Tongue (tissue), 2 donors: ENCODE measurements around the gene NOS1AP. TPM values are rescaled to one million over a fixed set of nuclear protein-coding genes. Genes with fewer than 3 reads are reported as not detected.

Experiments used
- DNase-seq: peaks from one replicate; pipeline ENCODE4 v3.0.0-alpha.2; 2015
- total RNA-seq: library from RNA; depleted of rRNA; stranded (reverse); fragments of >200 nt; gene quantifications from one replicate; pipeline ENCODE4 v1.2.3, GENCODE V29; 2014

The NOS1AP gene
- total RNA-seq, 1 donor from 2014 or later: 1.6 TPM

DNA sequence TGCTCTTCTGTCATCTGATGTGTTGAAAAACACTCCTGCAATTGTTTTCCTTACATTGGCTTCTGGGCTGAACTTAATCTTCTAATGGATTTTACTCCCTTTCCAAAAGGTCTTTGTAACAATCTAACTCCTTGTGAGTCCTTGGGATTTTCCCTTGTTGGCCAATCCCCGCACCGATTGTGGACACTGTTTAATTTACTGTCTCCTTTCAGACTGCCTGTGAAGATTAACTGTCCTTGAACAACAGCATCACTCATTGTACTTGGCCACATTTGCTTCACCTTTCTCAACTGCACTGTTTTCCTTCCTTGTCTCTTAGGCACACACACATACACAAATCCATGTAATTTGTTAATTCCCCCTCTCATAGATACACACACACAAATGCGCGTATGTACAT, 186.8 kb downstream of the NOS1AP start:
- no peak for DNase-seq

DNA sequence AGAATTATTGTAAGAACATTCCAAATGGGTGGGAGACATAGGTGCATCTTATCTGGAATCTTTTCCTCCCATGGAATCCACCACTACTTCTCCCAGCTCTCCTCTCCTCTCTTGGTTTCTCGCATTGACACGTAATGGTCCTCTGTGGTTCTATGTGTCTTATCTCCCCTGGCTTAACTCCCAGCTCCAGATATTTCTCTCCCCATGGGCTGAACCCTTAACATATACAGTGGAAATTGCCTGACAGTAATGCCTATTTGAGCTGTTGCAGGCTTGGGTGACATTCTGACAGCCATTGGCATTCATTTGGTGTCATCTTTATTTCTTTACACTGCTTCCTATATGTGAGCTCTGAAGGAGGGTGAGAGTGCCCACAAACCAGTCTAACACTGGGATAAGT, 188.9 kb downstream of the NOS1AP start:
- DNase-seq: no peak

DNA sequence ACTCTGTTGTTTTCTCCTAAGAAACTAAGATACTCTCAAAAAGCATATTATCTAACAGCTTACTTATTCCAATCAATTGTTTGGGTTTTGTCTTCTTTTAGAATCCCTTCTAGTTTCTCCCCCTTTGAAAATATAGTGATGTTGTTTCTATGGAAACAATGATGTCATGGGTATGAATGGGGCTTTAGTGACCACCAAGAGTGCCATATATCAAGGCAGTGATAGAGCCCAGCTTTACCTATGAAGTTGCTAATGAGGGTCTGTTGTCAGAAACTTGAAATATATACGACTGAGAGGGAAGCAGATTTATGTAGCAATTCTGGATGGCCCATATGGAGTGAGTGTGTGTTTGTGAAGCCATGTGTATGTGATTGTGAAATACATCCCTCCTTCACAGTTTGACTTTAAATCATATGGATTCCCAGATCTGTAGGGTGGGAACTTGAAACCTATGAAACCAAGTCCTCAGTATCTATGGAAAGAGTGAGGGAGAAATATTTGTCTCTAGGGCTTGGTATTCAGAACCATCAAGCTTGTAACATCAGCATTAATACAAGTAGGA, 190.5 kb downstream of the NOS1AP start:
- DNase-seq: no peak

DNA sequence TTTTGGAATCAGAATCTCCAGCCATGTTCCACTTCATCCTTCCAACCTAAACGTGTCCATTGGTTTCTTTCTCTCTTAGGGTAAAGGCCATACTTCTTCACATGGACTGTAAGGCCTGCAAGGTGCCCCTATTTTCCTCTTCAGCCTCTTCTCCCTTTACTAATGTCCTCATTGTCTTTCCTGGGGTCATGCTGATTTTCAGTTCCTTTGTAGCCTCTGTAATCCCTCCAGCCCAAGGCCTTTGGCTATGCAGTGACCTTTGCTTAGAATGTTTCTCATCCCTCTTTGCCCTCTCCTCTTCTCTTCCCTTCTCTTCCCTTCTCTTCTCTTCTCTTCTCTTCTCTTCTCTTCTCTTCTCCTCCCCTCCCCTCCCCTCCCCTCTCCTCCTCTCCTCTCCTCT, 194.6 kb downstream of the NOS1AP start:
- DNase-seq: no peak

DNA sequence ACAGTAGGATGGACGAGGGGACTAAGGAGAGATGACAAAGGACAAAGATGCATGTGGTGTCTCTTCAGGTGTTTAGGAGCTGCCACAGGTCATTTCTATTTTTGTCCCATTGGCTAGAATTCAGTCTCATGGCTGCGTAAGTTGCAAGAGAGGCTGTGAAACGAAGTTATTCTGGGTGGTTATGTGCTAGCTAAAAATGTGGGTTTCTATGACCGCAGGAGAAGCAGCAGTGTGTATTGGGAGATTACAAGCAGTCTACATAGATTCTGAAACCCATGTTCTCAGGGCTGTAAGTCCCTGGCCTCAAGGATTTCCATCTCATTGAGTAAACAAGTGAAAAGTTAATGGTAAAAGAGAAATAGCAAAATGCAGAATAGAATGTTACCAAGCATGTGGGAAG, 196.5 kb downstream of the NOS1AP start:
- no peak for DNase-seq

DNA sequence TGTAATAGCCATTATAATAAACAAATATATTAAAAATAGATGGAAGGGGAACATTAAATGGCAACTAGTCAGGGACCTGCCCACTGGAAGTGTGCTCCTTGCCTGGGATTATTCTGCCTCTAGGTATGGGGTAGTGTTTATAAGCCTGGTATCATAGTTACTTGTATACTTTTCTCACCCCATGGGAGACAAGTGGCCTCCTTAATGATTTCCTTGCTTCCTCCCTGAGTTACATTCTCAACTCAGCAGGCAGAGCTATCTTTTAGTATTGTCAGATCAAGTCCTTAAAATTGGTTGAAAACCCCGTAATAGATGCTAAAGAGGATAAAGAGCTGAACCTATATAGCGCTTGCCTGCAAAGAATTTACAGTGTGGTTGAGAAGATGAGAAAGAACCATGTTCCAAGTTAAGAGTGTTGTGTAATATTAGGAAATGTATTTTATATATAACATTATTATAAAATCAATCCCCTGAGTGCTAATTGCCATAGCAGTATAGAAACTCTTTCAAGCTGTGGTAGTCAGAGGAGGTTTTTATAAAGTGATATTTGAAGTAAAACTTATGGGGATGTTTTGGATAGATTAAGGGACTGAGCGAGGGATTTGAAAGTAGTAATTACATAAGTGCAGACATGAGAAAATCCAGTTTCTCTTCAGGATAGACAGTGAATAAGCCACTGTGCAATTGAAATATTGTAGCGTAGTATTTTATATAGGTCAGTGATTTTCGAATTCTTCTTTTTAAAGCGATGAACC, 200.7 kb downstream of the NOS1AP start:
- DNase-seq: no peak

DNA sequence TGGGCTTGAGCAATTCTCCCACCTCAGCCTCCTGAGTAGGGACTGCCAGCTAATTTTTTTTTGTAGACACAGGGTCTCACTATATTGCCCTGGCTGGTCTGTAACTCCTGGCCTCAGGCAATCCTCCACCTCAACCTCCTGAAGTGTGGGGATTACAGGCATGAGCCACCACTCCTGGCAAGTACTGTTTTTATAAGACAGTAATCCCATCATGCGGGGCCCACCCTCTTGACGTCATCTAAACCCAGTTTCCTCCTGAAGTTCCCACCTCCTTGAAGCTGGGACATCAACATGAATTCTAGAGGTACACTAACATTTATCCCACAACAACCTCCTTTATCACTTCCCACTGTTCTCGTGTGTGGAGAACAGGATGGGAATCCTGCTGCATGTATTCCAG, 202.5 kb downstream of the NOS1AP start:
- DNase-seq: no peak

DNA sequence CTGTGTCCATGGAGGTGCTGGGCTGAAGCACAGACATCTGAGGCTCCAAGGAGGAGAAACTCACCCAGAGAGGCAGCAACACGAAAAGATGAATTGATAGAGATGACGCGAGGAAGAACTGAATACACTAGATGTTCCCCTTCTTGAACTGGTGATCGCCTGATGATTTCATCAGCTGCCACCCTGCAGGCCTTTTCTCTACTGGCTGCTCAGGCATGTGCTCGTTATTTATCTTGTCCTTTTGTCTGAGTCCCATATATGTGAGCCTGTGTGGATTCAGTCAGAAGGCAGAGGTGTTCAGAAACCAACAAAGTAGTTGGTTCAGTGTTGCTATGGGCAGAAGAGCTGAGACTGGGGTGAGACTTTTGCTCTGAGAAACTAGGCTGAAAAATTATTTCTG, 202.9 kb downstream of the NOS1AP start:
- DNase-seq: no peak

DNA sequence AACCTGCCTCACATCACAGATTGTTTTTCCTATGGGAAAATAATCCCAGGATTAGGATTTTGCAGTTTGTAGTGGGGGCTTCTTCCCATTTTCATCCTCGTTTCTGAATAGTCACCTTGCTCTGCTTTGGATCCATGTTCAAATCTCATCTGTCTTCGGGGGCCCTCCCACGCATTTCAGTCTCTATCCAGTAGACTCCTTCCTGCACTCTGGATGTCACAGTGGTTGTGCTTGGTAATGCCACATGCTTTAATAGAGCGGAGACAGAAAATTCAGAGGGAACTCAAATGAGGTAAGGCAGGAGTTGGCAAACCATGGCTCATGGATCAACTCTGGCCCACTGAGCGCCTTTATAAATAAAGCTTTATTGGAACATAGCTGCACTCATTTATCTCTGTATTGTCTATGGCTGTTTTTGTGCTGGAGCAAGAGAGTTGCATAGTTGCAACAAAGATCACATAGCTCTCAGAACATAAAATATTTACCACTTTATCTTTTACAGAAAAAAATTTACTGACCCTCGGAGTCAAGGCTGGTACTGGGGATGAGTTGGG, 206.2 kb downstream of the NOS1AP start:
- DNase-seq: no peak

DNA sequence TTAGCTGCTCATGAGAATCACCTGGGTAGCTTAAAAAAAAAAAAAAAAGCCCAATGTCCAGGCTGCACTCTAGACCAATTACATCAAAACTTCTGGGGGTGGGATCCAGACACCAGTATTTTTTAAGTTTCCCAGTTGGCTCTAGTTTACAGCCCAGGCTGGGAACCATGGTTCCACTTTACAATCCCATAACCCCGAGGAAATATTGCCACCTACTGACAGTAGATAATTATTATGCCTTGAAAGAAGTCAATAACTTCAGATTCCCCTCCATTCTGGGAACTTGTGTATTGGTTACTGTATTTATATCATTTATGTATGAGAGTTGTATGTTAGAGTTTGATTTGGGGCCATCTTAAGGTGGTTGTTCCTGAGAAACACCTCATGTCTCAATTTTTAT, 207.0 kb downstream of the NOS1AP start:
- DNase-seq: peak; percentile 47

DNA sequence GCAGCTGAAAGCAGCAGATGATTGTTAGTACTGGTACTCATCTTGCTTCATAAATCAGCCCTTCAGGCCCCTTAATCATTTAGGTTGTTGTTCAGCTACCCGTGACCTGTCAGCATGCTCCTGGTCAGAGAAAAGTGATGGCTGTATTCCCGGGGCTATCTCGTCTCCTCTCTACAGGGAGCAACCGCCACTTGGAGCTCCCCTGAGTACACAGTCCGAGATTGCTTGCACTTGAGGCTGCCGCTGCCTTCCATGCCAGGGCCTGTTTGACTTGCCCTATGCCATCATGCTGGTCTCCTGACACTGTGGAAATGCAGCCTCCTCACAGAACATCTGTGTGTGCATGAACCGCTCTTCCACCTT, 209.6 kb downstream of the NOS1AP start:
- no peak for DNase-seq

DNA sequence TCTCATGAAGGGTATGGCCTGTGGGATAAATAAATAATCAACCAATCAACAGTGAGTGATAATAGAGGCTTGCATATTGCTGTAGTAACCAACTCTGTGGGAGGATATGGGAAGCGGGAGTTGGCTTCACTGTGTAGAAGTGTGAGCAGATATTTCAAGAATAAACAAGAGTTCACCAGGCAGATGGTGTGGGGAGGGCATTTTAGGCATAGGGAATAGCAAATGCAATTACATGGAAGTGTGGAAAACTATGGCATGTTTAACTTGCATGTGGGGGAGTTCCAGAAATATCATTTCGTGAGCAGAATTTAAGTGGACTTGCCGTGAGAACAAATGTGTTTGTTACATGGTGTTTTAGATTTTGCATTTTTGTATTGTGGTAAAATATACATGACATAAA, 211.9 kb downstream of the NOS1AP start:
- DNase-seq: no peak

DNA sequence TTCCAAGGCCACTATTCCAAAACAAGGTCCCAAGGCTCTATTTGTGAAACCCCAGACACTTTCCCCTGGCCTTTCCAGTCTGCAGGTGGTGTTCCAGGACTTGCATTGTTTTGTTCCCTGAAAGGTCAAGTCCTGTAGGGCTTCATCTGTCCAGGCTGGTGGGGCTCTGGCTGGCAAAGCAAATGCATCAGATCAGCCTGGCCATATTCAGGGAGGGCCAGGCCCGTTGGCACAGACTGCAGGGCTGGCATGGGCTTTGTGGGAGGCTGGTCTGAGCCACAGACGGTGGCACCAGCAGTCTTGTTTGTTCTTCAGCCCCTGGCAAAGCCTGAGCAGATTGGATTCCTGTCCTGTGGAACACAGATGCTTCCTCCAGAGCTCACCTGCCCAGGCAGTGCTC, 214.2 kb downstream of the NOS1AP start:
- DNase-seq: no peak

DNA sequence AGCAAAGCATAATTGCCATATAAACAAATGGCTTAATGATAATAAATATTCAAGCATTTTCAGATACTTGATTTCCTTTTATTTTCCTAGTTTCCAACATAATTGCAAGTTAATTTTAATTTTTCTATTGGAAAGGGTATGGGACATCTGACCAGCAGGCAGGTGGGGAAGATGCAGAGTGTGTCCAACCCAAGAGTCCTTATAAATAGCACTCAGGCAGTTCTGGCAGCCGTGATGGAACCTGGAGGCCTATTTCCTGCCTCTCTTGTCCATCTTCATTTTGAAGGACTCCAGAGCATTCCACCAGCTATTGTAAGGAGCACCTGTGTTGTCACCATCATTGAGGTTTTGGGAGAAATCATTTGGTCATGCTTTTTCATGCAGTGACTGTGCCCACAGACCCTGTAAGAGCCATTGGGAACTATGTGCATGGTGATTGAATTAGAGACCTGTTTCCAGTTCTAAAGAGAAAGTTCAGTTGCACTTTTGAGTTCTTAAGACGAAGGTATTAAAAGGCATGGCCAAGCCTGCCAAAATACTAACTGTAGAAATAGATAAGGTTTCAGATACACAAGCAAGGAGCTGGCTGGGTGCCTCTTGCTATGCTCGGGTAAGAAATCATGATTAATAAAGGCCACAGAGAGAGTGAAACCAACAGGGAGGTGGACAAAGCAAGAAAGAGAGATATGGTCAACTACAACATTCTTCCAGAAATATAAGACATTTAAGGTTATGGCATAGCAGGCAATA, 214.9 kb downstream of the NOS1AP start:
- no peak for DNase-seq

DNA sequence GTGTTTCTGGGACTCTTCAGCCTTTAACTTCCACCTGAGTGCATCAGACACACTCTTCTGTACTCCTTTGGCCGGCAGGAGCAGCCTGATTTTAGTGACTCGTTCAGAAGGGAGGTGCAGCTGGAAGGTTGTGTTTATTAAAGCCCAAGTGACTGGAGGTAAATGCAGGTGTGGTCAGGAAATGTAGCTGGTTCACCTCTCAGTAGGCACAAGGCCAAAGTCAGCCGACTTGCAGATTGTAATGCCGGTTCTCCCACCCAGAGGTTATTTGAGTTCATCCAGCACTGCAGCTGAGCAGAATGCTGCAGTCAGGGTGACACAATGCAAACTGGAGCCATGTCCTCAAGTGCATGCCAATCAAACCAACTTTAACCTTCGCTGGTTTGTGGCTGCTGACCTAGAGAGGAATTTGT, 215.7 kb downstream of the NOS1AP start:
- peak; percentile 68 for DNase-seq

DNA sequence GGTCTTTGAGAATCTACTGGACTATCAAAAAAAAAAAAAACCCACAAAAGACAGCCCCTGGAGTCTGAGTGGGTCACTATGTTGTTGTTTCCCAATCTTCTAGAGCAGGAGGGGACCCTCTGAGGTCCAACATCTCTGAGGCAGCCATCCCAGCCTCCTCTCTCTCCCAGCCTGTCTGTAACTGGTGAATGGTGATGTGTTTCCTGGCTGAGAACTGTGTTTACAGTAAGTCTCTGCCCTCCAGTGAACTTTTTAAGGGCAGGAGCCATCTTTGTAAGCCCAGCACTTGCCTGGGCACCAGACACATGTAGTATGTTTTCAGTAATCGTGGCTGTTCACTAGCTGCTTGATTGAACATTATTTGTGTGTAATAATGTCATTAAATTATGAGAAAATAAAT, 221.5 kb downstream of the NOS1AP start:
- DNase-seq: no peak

DNA sequence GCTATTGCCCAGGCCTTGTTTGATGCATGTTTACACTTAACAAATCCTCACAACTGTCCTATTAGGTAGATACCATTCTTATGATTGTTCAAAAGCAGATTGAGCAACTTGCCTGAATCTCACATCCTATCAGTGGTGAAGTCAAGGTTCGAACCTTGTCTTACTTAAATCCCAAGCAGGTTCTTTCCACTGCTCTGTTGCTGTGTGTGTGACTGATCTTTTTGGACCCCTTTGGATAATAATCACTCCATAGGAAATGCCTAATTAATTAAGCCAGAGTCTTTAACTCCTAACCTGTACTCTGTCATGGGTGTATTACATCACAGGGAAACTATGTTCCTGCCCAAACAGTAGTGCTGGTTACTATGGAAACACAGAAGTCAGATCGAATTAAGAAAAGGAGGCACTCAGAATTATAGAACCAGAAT, 222.9 kb downstream of the NOS1AP start:
- peak; percentile 22 for DNase-seq

DNA sequence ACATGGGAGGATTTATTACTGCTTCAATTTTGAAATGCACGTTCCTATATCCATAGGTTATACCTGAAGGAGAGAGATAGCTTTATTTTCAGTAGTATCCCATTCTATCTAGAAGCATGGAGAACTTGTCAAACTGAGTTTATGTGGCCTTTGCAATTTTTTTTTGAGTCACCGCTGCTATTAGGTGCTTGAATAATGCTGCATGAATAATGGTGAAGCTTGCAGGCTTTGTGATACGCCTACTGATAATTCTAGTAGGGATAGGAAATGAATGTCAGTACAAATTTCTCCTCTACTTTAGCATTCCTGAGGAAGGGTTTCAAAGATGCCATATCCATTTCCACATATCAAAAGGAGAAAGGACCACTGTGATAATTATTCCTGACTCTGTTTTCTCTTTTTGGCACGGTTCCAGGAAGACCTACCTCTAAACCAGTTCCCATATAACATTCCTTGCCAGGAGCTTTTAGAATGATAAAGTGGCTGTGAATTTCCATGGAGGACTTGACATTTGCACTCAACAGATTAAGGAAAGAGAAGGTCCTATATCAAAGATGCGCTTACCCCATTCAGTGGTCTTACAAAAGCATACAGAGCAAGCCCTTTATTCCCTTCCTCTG, 223.7 kb downstream of the NOS1AP start:
- DNase-seq: no peak

DNA sequence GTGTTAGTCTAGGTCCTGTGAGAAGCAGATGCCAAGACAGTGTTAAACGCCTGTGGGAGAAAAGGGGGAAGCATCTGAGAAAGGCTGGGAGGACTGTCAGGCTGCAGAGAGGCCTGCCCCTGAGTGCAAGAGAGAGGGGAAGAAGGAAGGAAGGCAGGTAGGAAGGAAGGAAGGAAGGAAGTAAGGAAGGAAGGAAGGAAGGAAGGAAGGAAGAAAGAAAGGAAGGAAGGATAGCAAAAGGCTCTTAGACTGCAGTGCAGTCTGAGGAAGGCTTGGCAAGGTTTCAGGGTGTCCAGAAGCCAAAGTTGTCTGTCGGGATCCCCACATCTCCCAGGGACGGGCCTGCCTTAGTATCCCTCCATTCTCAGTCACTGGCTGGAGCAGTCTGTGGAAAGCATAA, 224.5 kb downstream of the NOS1AP start:
- DNase-seq: no peak

DNA sequence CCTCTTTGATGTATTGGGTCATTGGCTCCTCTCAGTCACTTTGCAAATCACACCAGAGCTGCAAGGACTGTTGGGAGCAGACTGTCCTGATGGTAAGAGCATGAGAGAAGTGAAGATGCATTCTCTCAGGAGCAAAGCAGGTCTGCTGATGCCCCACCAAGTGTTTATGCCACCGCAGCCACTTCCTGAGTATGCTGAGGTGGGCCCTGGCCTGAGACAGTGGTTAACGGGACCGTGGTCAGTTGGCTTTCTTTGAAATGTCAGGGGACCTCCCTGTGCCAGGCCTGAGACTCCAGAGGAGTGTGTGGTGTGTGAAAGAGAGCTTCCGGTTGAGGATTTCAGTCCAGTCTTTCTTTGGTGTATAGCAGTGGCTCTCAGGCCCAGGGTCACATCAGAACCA, 227.7 kb downstream of the NOS1AP start:
- DNase-seq: no peak

DNA sequence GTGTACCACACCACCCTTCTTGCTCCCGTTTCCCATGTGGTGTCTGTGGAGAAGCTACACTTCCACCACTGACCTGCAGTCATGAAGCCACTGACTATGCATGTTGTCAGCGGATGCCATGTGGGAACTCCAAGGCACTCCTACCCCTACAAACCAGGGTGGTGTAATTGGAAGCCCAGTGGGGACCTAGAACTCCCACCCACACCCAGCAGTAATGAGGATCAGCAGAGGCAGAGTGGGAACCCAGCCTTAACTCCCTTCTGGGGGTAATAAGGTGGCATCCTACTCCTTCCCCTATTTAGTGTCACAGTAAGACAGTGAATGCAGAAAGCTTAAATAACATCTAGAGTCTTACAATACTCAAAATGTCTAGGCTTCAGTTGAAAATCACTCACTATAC, 228.8 kb downstream of the NOS1AP start:
- no peak for DNase-seq

DNA sequence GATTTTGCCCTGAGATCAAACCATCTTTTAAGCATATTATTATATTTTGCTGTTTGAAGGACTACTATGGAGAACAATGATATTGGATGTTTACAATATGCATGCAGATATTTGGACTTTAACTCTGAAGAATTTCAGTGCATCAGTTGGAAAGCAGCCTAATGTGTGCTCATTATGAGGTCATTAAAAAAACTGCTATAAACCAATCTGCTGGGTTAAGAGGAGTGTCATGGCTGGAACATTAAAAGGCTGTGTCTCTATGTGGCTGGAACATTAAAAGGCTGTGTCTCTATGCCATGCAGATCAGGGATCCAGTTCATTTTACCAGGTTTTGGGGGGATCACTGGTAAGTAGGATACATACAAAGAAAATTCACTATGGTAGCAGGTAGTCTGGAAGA, 229.5 kb downstream of the NOS1AP start:
- no peak for DNase-seq
